A549 (cell line): ENCODE results near the gene MYH6.

Source experiments
- CTCF ChIP-seq: fragments of >200 bp; sonication (Bioruptor Twin); formaldehyde crosslinking; IDR thresholded peaks from 3 replicates; pipeline ENCODE4 v1.5.1; 2016
- RAD21 ChIP-seq, 2 experiments: fragments of >200 bp in 1 of 2; sonication (Bioruptor Twin) in 1 of 2; formaldehyde crosslinking in 1 of 2; IDR thresholded peaks in 1 of 2; conservative IDR thresholded peaks in 1 of 2; 2 replicates in 1 of 2; 3 replicates in 1 of 2; pipeline ENCODE4 v1.6.1; 2012 to 2018; ENCODE audit warnings: inconsistent platforms in 1 of 2

DNA sequence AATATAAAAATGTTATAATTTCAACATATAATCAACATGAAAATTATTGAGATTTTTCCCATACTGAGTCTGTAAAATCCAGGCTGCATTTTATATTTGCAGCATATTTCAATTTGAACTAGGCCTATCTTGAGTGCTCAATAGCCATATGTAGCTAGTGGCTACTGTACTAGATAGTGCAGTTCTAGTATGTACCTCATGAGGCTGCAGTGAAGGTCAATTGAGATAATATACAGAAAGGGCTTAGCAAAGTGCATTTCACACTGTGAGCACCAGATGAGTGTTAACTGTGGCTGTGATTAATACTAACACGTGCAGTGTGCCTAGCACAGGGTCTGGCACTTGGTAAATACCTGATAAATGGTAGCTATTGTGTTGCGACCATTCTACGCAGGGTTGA lies 50.0 kb downstream of the MYH6 start:
- no peak for TF ChIP-seq CTCF
- TF ChIP-seq RAD21 (conservative IDR thresholded peaks at IDR 0.05 in 1 of 2, IDR thresholded peaks at IDR 0.05 in 1 of 2): no peak
